A549 treated with AZD9567 at 1 μM for 4 hours (cell line): ENCODE results near the gene SFTPA2. TPM values are rescaled to one million over a fixed set of nuclear protein-coding genes. Genes with fewer than 3 reads are reported as not detected.

ENCODE experiments used
- total RNA-seq: library from RNA; stranded (reverse); fragments of 200-300 nt; extraction: Qiagen RNA extraction; gene quantifications from 5 replicates; pipeline ENCODE4 v1.2.3, GENCODE V29; 2022; ENCODE audit not compliant: insufficient read depth

Gene SFTPA2
- total RNA-seq = not detected in 5 replicates

GRCh38 chr10:79560160-79560709, at the start of gene SFTPA2:
Gene SFTPA2, minus strand, starts transcription at chr10:79560407. Its CDS starts 924 bp downstream, at chr10:79559483.

GRCh38 chr10:79511891-79512583, 48.2 kb downstream of the SFTPA2 start, which contains the start of gene EIF5AL1:
Gene EIF5AL1, plus strand, starts transcription at chr10:79512533. Its CDS starts 117 bp downstream, at chr10:79512650.

Other genes starting within 250 kb of the SFTPA2 start
- gene PPIF, start 212.9 kb downstream of the SFTPA2 start, total RNA-seq = 130 to 182 TPM (median 141 TPM) in 5 replicates
- 3.7 to 5.8 TPM (median 4.5 TPM) in 5 replicates for gene ZCCHC24, start 114.8 kb downstream of the SFTPA2 start, total RNA-seq
- 2.2 to 48.0 TPM (median 2.7 TPM) in 5 replicates for gene EIF5AL1, start 47.9 kb downstream of the SFTPA2 start, total RNA-seq
- gene SFTPA1, start 50.5 kb upstream of the SFTPA2 start, total RNA-seq = not detected in 5 replicates
- 0.19 to 0.95 TPM (median 0.47 TPM) in 5 replicates for gene NUTM2B, start 142.8 kb upstream of the SFTPA2 start, total RNA-seq